Calu3 (cell line): ENCODE data around the gene SPPL3. TPM values are rescaled to one million over a fixed set of nuclear protein-coding genes. Genes with fewer than 3 reads are reported as not detected.

Experiments
- BruUV-seq: library from RNA; stranded (reverse); fragments of 400-500 nt; replicated peaks from 2 replicates; lab custom pipeline; 2021; lab: Mats Ljungman, UMichigan
- CTCF ChIA-PET: fragments of 300-600 bp; sonication (Branson Sonifier 250); formaldehyde crosslinking; loops from one replicate; lab custom pipeline; 2022; ENCODE audit warnings: antibody characterized with exemption; lab: Charles Lee
- DNase-seq: peaks from one replicate; pipeline ENCODE4 v3.0.0; 2022
- H3K27ac Mint-ChIP-seq: one replicate; pipeline ENCODE4 v1.8.0; 2022; ENCODE audit warnings: mixed read lengths; ENCODE audit not compliant: unreplicated experiment
- H3K27me3 Mint-ChIP-seq: one replicate; pipeline ENCODE4 v1.8.0; 2022; ENCODE audit warnings: mixed read lengths; ENCODE audit not compliant: unreplicated experiment
- H3K36me3 Mint-ChIP-seq: one replicate; pipeline ENCODE4 v1.8.0; 2022; ENCODE audit warnings: mild to moderate bottlenecking, moderate library complexity, mixed read lengths; ENCODE audit not compliant: insufficient read depth, unreplicated experiment
- H3K4me1 Mint-ChIP-seq: one replicate; pipeline ENCODE4 v1.8.0; 2022; ENCODE audit warnings: mild to moderate bottlenecking, low read depth, mixed read lengths; ENCODE audit not compliant: unreplicated experiment
- H3K4me3 Mint-ChIP-seq: one replicate; pipeline ENCODE4 v1.8.0; 2022; ENCODE audit warnings: mild to moderate bottlenecking, low read depth, moderate library complexity, mixed read lengths; ENCODE audit not compliant: unreplicated experiment
- H3K9me3 Mint-ChIP-seq: one replicate; pipeline ENCODE4 v1.8.0; 2022; ENCODE audit warnings: low read depth, mixed read lengths; ENCODE audit not compliant: unreplicated experiment
- intact Hi-C: fragments of 100-400 bp; cut with micrococcal nuclease; formaldehyde crosslinking; loops from one replicate; pipeline ENCODE4 v1.10.0; 2022; ENCODE audit not compliant: unreplicated experiment
- total RNA-seq: library from RNA; stranded (reverse); gene quantifications from 2 replicates; pipeline ENCODE4 v1.2.3, GENCODE V29; 2022
- TF ChIP-seq, protein P1 (sequence below): fragments of 200-600 bp; IDR thresholded peaks from one replicate; pipeline ENCODE4 v1.8.0; 2022; ENCODE audit warnings: antibody characterized with exemption; ENCODE audit not compliant: unreplicated experiment

The SPPL3 gene
- total RNA-seq, 1 experiment from 2014 or later, result 61.0 TPM

DNA sequence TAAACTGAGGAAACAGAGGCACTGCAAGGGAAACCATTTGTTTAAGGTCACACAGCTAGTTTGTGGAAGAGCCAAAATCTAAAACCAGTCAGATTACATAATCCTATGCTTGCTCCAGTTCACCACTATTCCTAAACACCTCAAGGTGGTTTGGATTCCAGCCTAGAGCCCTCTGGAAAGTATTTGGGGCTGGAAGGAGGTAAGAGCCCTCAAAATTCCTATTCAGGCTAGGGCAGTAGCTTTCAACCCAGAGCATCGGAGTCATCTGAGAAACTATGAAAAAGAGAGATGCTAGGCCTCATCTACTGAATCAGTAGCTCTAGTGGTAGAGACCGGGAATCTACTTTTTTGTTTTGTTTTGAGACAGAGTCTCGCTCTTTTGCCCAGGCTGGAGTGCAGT is 16.0 kb upstream of the SPPL3 start:
- no peaks in the 10 kb centered on the region for H3K9me3 Mint-ChIP-seq
- TF ChIP-seq, protein P1, sequence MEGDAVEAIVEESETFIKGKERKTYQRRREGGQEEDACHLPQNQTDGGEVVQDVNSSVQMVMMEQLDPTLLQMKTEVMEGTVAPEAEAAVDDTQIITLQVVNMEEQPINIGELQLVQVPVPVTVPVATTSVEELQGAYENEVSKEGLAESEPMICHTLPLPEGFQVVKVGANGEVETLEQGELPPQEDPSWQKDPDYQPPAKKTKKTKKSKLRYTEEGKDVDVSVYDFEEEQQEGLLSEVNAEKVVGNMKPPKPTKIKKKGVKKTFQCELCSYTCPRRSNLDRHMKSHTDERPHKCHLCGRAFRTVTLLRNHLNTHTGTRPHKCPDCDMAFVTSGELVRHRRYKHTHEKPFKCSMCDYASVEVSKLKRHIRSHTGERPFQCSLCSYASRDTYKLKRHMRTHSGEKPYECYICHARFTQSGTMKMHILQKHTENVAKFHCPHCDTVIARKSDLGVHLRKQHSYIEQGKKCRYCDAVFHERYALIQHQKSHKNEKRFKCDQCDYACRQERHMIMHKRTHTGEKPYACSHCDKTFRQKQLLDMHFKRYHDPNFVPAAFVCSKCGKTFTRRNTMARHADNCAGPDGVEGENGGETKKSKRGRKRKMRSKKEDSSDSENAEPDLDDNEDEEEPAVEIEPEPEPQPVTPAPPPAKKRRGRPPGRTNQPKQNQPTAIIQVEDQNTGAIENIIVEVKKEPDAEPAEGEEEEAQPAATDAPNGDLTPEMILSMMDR, result no peak
- CTCF ChIA-PET, result no interaction called here
- no peak overlapping the region for H3K27ac Mint-ChIP-seq
- intact Hi-C loops, result no loop called here
- no peaks in the 10 kb centered on the region for H3K36me3 Mint-ChIP-seq
- no TSS peak for BruUV-seq
- DNase-seq, result no peak
- no peak overlapping the region for H3K4me3 Mint-ChIP-seq
- H3K4me1 Mint-ChIP-seq, result no peaks in the 10 kb centered on the region
- no peaks in the 10 kb centered on the region for H3K27me3 Mint-ChIP-seq

DNA sequence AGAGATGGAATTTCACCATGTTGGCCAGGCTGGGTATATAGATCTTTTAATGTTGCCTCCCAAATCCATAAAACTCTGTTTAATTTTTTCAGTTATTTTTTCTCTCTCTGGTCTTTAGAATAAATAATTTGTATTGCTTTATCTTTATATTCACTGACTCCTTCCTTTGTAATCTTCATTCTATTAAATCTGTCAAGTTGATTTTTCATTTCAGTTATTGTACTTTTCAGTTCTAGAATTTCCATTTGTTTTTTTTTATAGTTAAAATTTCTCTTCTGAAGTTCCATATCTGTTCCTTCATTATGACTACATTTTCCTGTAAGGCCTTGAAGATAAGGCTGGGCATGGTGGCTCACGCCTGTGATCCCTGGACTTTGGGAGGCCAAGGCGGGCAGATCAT is 13.6 kb upstream of the SPPL3 start:
- no peak for DNase-seq
- TF ChIP-seq, protein P1, result no peak
- intact Hi-C loops, result no loop called here
- no TSS peak for BruUV-seq
- CTCF ChIA-PET, result no interaction called here
- Mint-ChIP-seq H3K4me1 (no peaks in the 10 kb centered on the region), H3K27ac (no peak overlapping the region), H3K27me3 (no peaks in the 10 kb centered on the region), H3K4me3 (no peak overlapping the region), H3K9me3 (no peaks in the 10 kb centered on the region), H3K36me3 (no peaks in the 10 kb centered on the region)

DNA sequence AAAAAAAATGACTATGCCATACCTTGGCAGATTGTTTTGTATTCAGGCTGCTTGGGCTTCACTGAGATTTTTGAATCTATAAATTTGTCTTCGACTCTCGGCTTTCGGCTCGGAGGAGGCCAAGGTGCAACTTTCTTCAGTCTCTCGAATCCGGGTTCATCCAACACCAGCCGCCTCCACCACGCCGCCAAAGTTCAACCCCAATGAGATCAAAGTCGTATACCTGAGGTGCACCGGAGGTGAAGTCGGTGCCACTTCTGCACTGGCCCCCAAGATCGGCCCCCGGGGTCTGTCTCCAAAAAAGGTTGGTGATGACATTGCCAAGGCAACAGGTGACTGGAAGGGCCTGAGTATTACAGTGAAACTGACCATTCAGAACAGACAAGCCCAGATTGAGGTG is 12.4 kb upstream of the SPPL3 start:
- H3K4me3 Mint-ChIP-seq, result no peak overlapping the region
- H3K4me1 Mint-ChIP-seq, result no peaks in the 10 kb centered on the region
- no peaks in the 10 kb centered on the region for H3K36me3 Mint-ChIP-seq
- H3K27me3 Mint-ChIP-seq, result no peaks in the 10 kb centered on the region
- DNase-seq, result no peak
- no TSS peak for BruUV-seq
- no peak overlapping the region for H3K27ac Mint-ChIP-seq
- CTCF ChIA-PET, result no interaction called here
- no peaks in the 10 kb centered on the region for H3K9me3 Mint-ChIP-seq
- TF ChIP-seq, protein P1, result no peak
- intact Hi-C loops, result no loop called here

DNA sequence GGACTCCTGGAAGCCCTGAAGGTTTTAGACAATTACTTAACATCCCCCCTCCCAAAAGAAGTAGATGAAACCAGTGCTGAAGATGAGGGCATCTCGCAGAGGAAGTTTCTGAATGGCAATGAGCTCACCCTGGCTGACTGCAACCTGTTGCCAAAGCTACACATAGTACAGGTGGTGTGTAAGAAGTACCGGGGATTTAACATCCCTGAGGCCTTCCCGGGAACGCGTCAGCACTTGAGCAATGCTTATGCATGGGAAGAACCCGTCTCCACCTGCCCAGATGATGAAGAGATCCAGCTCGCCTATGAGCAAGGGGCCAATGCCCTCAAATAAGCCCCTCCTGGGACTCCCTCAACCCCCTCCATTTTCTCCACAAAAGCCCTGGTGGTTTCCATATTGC is 10.6 kb upstream of the SPPL3 start:
- intact Hi-C loops, result no loop called here
- Mint-ChIP-seq H3K9me3 (no peaks in the 10 kb centered on the region), H3K27me3 (no peaks in the 10 kb centered on the region), H3K4me1 (no peaks in the 10 kb centered on the region), H3K36me3 (no peaks in the 10 kb centered on the region), H3K27ac (no peak overlapping the region), H3K4me3 (no peak overlapping the region)
- TF ChIP-seq, protein P1, result no peak
- DNase-seq, result no peak
- CTCF ChIA-PET, result interaction anchor here (0.7 kb wide), 1 partner anchor 45 kb away, joined by 5 read pairs; no protein-coding TSS in a partner anchor
- BruUV-seq, result no TSS peak
